ENCODE data around the gene KCTD12. TPM values are rescaled to one million over a fixed set of nuclear protein-coding genes. Genes with fewer than 3 reads are reported as not detected.

KCTD12 gene
- polyA plus RNA-seq, 1 donor, result 101 TPM

GRCh38 chr13:76864259-76864658 lies 21.9 kb downstream of the KCTD12 start:
- no peaks in the 10 kb centered on the region for H3K4me1 ChIP-seq (ENCODE audit: control insufficient read depth, insufficient read depth, low read length)

GRCh38 chr13:76863022-76863421 lies 23.2 kb downstream of the KCTD12 start:
- no peak for DNase-seq
- no peaks in the 10 kb centered on the region for H3K27me3 ChIP-seq (ENCODE audit: control insufficient read depth, insufficient read depth, low read length)
- no peaks in the 10 kb centered on the region for H3K4me1 ChIP-seq (ENCODE audit: control insufficient read depth, insufficient read depth, low read length)
- no peak overlapping the region for H3K4me3 ChIP-seq (ENCODE audit: low read length)
- WGBS (ENCODE audit: insufficient coverage, low lambda C conversion rate), result 100% methylated on average over 1 of the region's 3 CpGs
- no peak overlapping the region for H3K27ac ChIP-seq (ENCODE audit: low read length)
- H3K36me3 ChIP-seq (ENCODE audit: control insufficient read depth, insufficient read depth, low read length), result no peaks in the 10 kb centered on the region
- H3K9me3 ChIP-seq (ENCODE audit: control insufficient read depth, low read depth, low read length), result no peaks in the 10 kb centered on the region

More at GRCh38 chr13:76864259-76864658, 21.9 kb downstream of the KCTD12 start:
- Histone ChIP-seq H3K27ac (ENCODE audit: low read length) (no peak overlapping the region), H3K36me3 (ENCODE audit: control insufficient read depth, insufficient read depth, low read length) (no peaks in the 10 kb centered on the region), H3K9me3 (ENCODE audit: control insufficient read depth, low read depth, low read length) (no peaks in the 10 kb centered on the region), H3K4me3 (ENCODE audit: low read length) (no peak overlapping the region), H3K27me3 (ENCODE audit: control insufficient read depth, insufficient read depth, low read length) (no peaks in the 10 kb centered on the region)
- DNase-seq, result no peak

- Histone ChIP-seq H3K27me3 (ENCODE audit: control insufficient read depth, insufficient read depth, low read length) (no peaks in the 10 kb centered on the region), H3K36me3 (ENCODE audit: control insufficient read depth, insufficient read depth, low read length) (no peaks in the 10 kb centered on the region), H3K9me3 (ENCODE audit: control insufficient read depth, low read depth, low read length) (no peaks in the 10 kb centered on the region), H3K4me3 (ENCODE audit: low read length) (no peak overlapping the region), H3K4me1 (ENCODE audit: control insufficient read depth, insufficient read depth, low read length) (no peaks in the 10 kb centered on the region), H3K27ac (ENCODE audit: low read length) (no peak overlapping the region)
- no peak for DNase-seq
- WGBS (ENCODE audit: insufficient coverage, low lambda C conversion rate), result 83% methylated on average over 2 of the region's 3 CpGs
Measured at GRCh38 chr13:76861859-76862258, 24.3 kb downstream of the KCTD12 start.

- WGBS (ENCODE audit: insufficient coverage, low lambda C conversion rate), result 100% methylated on average over 2 of the region's 2 CpGs
Measured at GRCh38 chr13:76860706-76861105, 25.5 kb downstream of the KCTD12 start.

GRCh38 chr13:76854894-76855293 lies 31.3 kb downstream of the KCTD12 start:
- WGBS (ENCODE audit: insufficient coverage, low lambda C conversion rate), result no CpG with 5 or more reads among the region's 1 CpG
- no peak overlapping the region for H3K27ac ChIP-seq (ENCODE audit: low read length)

More at GRCh38 chr13:76860706-76861105, 25.5 kb downstream of the KCTD12 start:
- no peak for DNase-seq
- Histone ChIP-seq H3K9me3 (ENCODE audit: control insufficient read depth, low read depth, low read length) (no peaks in the 10 kb centered on the region), H3K27me3 (ENCODE audit: control insufficient read depth, insufficient read depth, low read length) (no peaks in the 10 kb centered on the region), H3K4me1 (ENCODE audit: control insufficient read depth, insufficient read depth, low read length) (no peaks in the 10 kb centered on the region), H3K36me3 (ENCODE audit: control insufficient read depth, insufficient read depth, low read length) (no peaks in the 10 kb centered on the region), H3K4me3 (ENCODE audit: low read length) (no peak overlapping the region), H3K27ac (ENCODE audit: low read length) (no peak overlapping the region)

GRCh38 chr13:76853921-76854608 lies 32.1 kb downstream of the KCTD12 start:
- Histone ChIP-seq H3K4me3 (ENCODE audit: low read length) (no peak overlapping the region), H3K36me3 (ENCODE audit: control insufficient read depth, insufficient read depth, low read length) (no peaks in the 10 kb centered on the region), H3K27me3 (ENCODE audit: control insufficient read depth, insufficient read depth, low read length) (no peaks in the 10 kb centered on the region), H3K27ac (ENCODE audit: low read length) (peak overlapping the region; percentile 49), H3K9me3 (ENCODE audit: control insufficient read depth, low read depth, low read length) (no peaks in the 10 kb centered on the region), H3K4me1 (ENCODE audit: control insufficient read depth, insufficient read depth, low read length) (peaks cover 16% of the 10 kb centered on the region)
- WGBS (ENCODE audit: insufficient coverage, low lambda C conversion rate), result 51% methylated on average over 2 of the region's 4 CpGs
- peak in 1 of 2 donors; percentile 56 for DNase-seq

More at GRCh38 chr13:76854894-76855293, 31.3 kb downstream of the KCTD12 start:
- H3K27me3 ChIP-seq (ENCODE audit: control insufficient read depth, insufficient read depth, low read length), result no peaks in the 10 kb centered on the region
- H3K4me1 ChIP-seq (ENCODE audit: control insufficient read depth, insufficient read depth, low read length), result peaks cover 16% of the 10 kb centered on the region
- DNase-seq, result no peak
- H3K9me3 ChIP-seq (ENCODE audit: control insufficient read depth, low read depth, low read length), result no peaks in the 10 kb centered on the region
- H3K4me3 ChIP-seq (ENCODE audit: low read length), result no peak overlapping the region
- H3K36me3 ChIP-seq (ENCODE audit: control insufficient read depth, insufficient read depth, low read length), result no peaks in the 10 kb centered on the region

- H3K9me3 ChIP-seq (ENCODE audit: control insufficient read depth, low read depth, low read length), result no peaks in the 10 kb centered on the region
- H3K27me3 ChIP-seq (ENCODE audit: control insufficient read depth, insufficient read depth, low read length), result no peaks in the 10 kb centered on the region
- peaks cover 16% of the 10 kb centered on the region for H3K4me1 ChIP-seq (ENCODE audit: control insufficient read depth, insufficient read depth, low read length)
- H3K4me3 ChIP-seq (ENCODE audit: low read length), result no peak overlapping the region
- DNase-seq, result no peak
- H3K27ac ChIP-seq (ENCODE audit: low read length), result peak overlapping the region; percentile 49
- H3K36me3 ChIP-seq (ENCODE audit: control insufficient read depth, insufficient read depth, low read length), result no peaks in the 10 kb centered on the region
- no CpG with 5 or more reads among the region's 1 CpG for WGBS (ENCODE audit: insufficient coverage, low lambda C conversion rate)
Measured at GRCh38 chr13:76853481-76853880, 32.7 kb downstream of the KCTD12 start.

GRCh38 chr13:76852986-76853385 lies 33.2 kb downstream of the KCTD12 start:
- no CpG with 5 or more reads among the region's 2 CpGs for WGBS (ENCODE audit: insufficient coverage, low lambda C conversion rate)
- Histone ChIP-seq H3K4me3 (ENCODE audit: low read length) (no peak overlapping the region), H3K9me3 (ENCODE audit: control insufficient read depth, low read depth, low read length) (no peaks in the 10 kb centered on the region), H3K27ac (ENCODE audit: low read length) (peak overlapping the region; percentile 49), H3K36me3 (ENCODE audit: control insufficient read depth, insufficient read depth, low read length) (no peaks in the 10 kb centered on the region), H3K27me3 (ENCODE audit: control insufficient read depth, insufficient read depth, low read length) (no peaks in the 10 kb centered on the region), H3K4me1 (ENCODE audit: control insufficient read depth, insufficient read depth, low read length) (peaks cover 16% of the 10 kb centered on the region)
- peak in 1 of 2 donors; percentile 12 for DNase-seq

- H3K27me3 ChIP-seq (ENCODE audit: control insufficient read depth, insufficient read depth, low read length), result no peaks in the 10 kb centered on the region
- H3K27ac ChIP-seq (ENCODE audit: low read length), result no peak overlapping the region
- no peak for DNase-seq
- H3K4me3 ChIP-seq (ENCODE audit: low read length), result no peak overlapping the region
- no peaks in the 10 kb centered on the region for H3K9me3 ChIP-seq (ENCODE audit: control insufficient read depth, low read depth, low read length)
- H3K36me3 ChIP-seq (ENCODE audit: control insufficient read depth, insufficient read depth, low read length), result no peaks in the 10 kb centered on the region
- WGBS (ENCODE audit: insufficient coverage, low lambda C conversion rate), result no CpG with 5 or more reads among the region's 4 CpGs
- H3K4me1 ChIP-seq (ENCODE audit: control insufficient read depth, insufficient read depth, low read length), result peaks cover 16% of the 10 kb centered on the region
Measured at GRCh38 chr13:76851961-76852360, 34.2 kb downstream of the KCTD12 start.

GRCh38 chr13:76849493-76849892 lies 36.7 kb downstream of the KCTD12 start:
- H3K27ac ChIP-seq (ENCODE audit: low read length), result no peak overlapping the region
- peaks cover 12% of the 10 kb centered on the region for H3K4me1 ChIP-seq (ENCODE audit: control insufficient read depth, insufficient read depth, low read length)
- no peak overlapping the region for H3K4me3 ChIP-seq (ENCODE audit: low read length)
- no peaks in the 10 kb centered on the region for H3K27me3 ChIP-seq (ENCODE audit: control insufficient read depth, insufficient read depth, low read length)
- H3K9me3 ChIP-seq (ENCODE audit: control insufficient read depth, low read depth, low read length), result no peaks in the 10 kb centered on the region
- DNase-seq, result no peak
- 100% methylated on average over 2 of the region's 6 CpGs for WGBS (ENCODE audit: insufficient coverage, low lambda C conversion rate)
- H3K36me3 ChIP-seq (ENCODE audit: control insufficient read depth, insufficient read depth, low read length), result no peaks in the 10 kb centered on the region

GRCh38 chr13:76848596-76848995 lies 37.6 kb downstream of the KCTD12 start:
- no peaks in the 10 kb centered on the region for H3K27me3 ChIP-seq (ENCODE audit: control insufficient read depth, insufficient read depth, low read length)
- no peak overlapping the region for H3K27ac ChIP-seq (ENCODE audit: low read length)
- no CpG with 5 or more reads among the region's 3 CpGs for WGBS (ENCODE audit: insufficient coverage, low lambda C conversion rate)
- H3K9me3 ChIP-seq (ENCODE audit: control insufficient read depth, low read depth, low read length), result no peaks in the 10 kb centered on the region
- no peak for DNase-seq
- H3K4me3 ChIP-seq (ENCODE audit: low read length), result no peak overlapping the region
- H3K36me3 ChIP-seq (ENCODE audit: control insufficient read depth, insufficient read depth, low read length), result no peaks in the 10 kb centered on the region
- H3K4me1 ChIP-seq (ENCODE audit: control insufficient read depth, insufficient read depth, low read length), result peaks cover 8% of the 10 kb centered on the region

All from large intestine (tissue), 3 donors.